WTC11 (cell line): ENCODE measurements around the gene ADGB. TPM values are rescaled to one million over a fixed set of nuclear protein-coding genes. Genes with fewer than 3 reads are reported as not detected.

ENCODE experiments used
- ATAC-seq: fragments of 200-7000 bp; cut with Tn5 transposase; 2 replicates; pipeline ENCODE4 v1.10.0; 2021; ENCODE audit warnings: mild to moderate bottlenecking, moderate library complexity
- CTCF ChIA-PET: fragments of 300-600 bp; sonication (Branson Sonifier 250); formaldehyde crosslinking; loops from one replicate; lab custom pipeline; 2021; ENCODE audit warnings: antibody characterized with exemption; lab: Charles Lee
- POLR2A ChIA-PET: fragments of 350-600 bp; sonication (Branson Sonifier 250); formaldehyde crosslinking; loops from one replicate; lab custom pipeline; 2021; ENCODE audit warnings: antibody characterized with exemption; lab: Charles Lee
- DNase-seq: peaks from one replicate; pipeline ENCODE4 v3.0.0; 2021; ENCODE audit warnings: low spot score
- H3K27ac Mint-ChIP-seq: 2 replicates; pipeline ENCODE4 v1.8.0; 2021; ENCODE audit warnings: mixed read lengths
- H3K27me3 Mint-ChIP-seq: 2 replicates; pipeline ENCODE4 v1.8.0; 2021; ENCODE audit warnings: low read depth, mild to moderate bottlenecking, moderate library complexity, mixed read lengths
- H3K36me3 Mint-ChIP-seq: 2 replicates; pipeline ENCODE4 v1.8.0; 2021; ENCODE audit warnings: mixed read lengths
- H3K4me1 Mint-ChIP-seq: 2 replicates; pipeline ENCODE4 v1.8.0; 2022; ENCODE audit warnings: mixed read lengths
- H3K4me3 Mint-ChIP-seq: 2 replicates; pipeline ENCODE4 v1.8.0; 2021; ENCODE audit warnings: mild to moderate bottlenecking, moderate library complexity, mixed read lengths
- H3K9me3 Mint-ChIP-seq: 2 replicates; pipeline ENCODE4 v1.8.0; 2021; ENCODE audit warnings: mixed read lengths
- FOXP1 ChIP-seq: sonication (generic); formaldehyde crosslinking; IDR thresholded peaks from 2 replicates; pipeline ENCODE4 v1.8.0; 2022; ENCODE audit warnings: missing genetic modification reagents, mild to moderate bottlenecking, moderate library complexity, borderline replicate concordance
- GTF2I ChIP-seq: fragments of 250-450 bp; sonication (Bioruptor Pico); conservative IDR thresholded peaks from 2 replicates; pipeline ENCODE4 v1.4.0; 2021; ENCODE audit warnings: mild to moderate bottlenecking
- JAZF1 ChIP-seq: fragments of 250-450 bp; sonication (Bioruptor Pico); IDR thresholded peaks from 2 replicates; pipeline ENCODE4 v1.9.0; 2021; ENCODE audit warnings: moderate library complexity, mild to moderate bottlenecking, inconsistent platforms
- KAT7 ChIP-seq: sonication (generic); formaldehyde crosslinking; IDR thresholded peaks from 2 replicates; pipeline ENCODE4 v1.8.1; 2023; ENCODE audit warnings: missing genetic modification reagents, mild to moderate bottlenecking, borderline replicate concordance
- MXD4 ChIP-seq: fragments of 250-450 bp; sonication (Bioruptor Pico); IDR thresholded peaks from 2 replicates; pipeline ENCODE4 v1.8.0; 2021; ENCODE audit warnings: mild to moderate bottlenecking, moderate library complexity, borderline replicate concordance
- NFATC4 ChIP-seq: fragments of 250-450 bp; sonication (Bioruptor Pico); IDR thresholded peaks from 2 replicates; pipeline ENCODE4 v1.9.0; 2021; ENCODE audit warnings: mild to moderate bottlenecking
- NR1H2 ChIP-seq: sonication (generic); formaldehyde crosslinking; IDR thresholded peaks from 2 replicates; pipeline ENCODE4 v1.9.0; 2021; ENCODE audit warnings: mild to moderate bottlenecking, moderate library complexity, missing genetic modification reagents
- NR3C1 ChIP-seq: sonication (generic); formaldehyde crosslinking; conservative IDR thresholded peaks from 2 replicates; pipeline ENCODE4 v1.8.1; 2023; ENCODE audit warnings: low read depth, mild to moderate bottlenecking, missing genetic modification reagents
- TEAD1 ChIP-seq: sonication (generic); formaldehyde crosslinking; IDR thresholded peaks from 2 replicates; pipeline ENCODE4 v1.8.0; 2022; ENCODE audit warnings: mild to moderate bottlenecking, missing genetic modification reagents
- ZNF121 ChIP-seq: sonication (generic); formaldehyde crosslinking; IDR thresholded peaks from 2 replicates; pipeline ENCODE4 v1.8.0; 2023; ENCODE audit warnings: missing genetic modification reagents
- ZNF138 ChIP-seq: sonication (generic); formaldehyde crosslinking; conservative IDR thresholded peaks from 2 replicates; pipeline ENCODE4 v1.8.1; 2022; ENCODE audit warnings: mild to moderate bottlenecking, moderate library complexity, missing genetic modification reagents
- ZNF416 ChIP-seq: fragments of 250-450 bp; sonication (Bioruptor Pico); IDR thresholded peaks from 2 replicates; pipeline ENCODE4 v1.9.0; 2021; ENCODE audit warnings: mild to moderate bottlenecking, inconsistent platforms
- ZNF671 ChIP-seq: fragments of 250-450 bp; sonication (Bioruptor Pico); IDR thresholded peaks from 2 replicates; pipeline ENCODE4 v1.8.0; 2021; ENCODE audit warnings: mild to moderate bottlenecking
- total RNA-seq: library from RNA; stranded (reverse); gene quantifications from 3 replicates; pipeline ENCODE4 v1.2.3, GENCODE V29; 2021
- TF ChIP-seq, protein P1 (sequence below): sonication (generic); formaldehyde crosslinking; IDR thresholded peaks from 2 replicates; pipeline ENCODE4 v1.8.1; 2023; ENCODE audit warnings: mild to moderate bottlenecking, moderate library complexity, missing genetic modification reagents
- TF ChIP-seq, protein P2 (sequence below): fragments of 250-450 bp; sonication (Bioruptor Pico); IDR thresholded peaks from 2 replicates; pipeline ENCODE4 v1.9.0; 2021; ENCODE audit warnings: mild to moderate bottlenecking, borderline replicate concordance
- TF ChIP-seq, protein P3 (sequence below): sonication (generic); formaldehyde crosslinking; conservative IDR thresholded peaks from 2 replicates; pipeline ENCODE4 v1.8.1; 2023; ENCODE audit warnings: mild to moderate bottlenecking, low read depth, missing genetic modification reagents, moderate library complexity
- TF ChIP-seq, protein P4 (sequence below): sonication (generic); formaldehyde crosslinking; IDR thresholded peaks from 2 replicates; pipeline ENCODE4 v1.8.1; 2022; ENCODE audit warnings: low read depth, mild to moderate bottlenecking, moderate library complexity, missing genetic modification reagents, borderline replicate concordance
- TF ChIP-seq, protein P5 (sequence below): sonication (generic); formaldehyde crosslinking; IDR thresholded peaks from 2 replicates; pipeline ENCODE4 v1.8.1; 2023; ENCODE audit warnings: mild to moderate bottlenecking, missing genetic modification reagents, borderline replicate concordance

The ADGB gene
- total RNA-seq, 1 experiment from 2014 or later: not detected

DNA sequence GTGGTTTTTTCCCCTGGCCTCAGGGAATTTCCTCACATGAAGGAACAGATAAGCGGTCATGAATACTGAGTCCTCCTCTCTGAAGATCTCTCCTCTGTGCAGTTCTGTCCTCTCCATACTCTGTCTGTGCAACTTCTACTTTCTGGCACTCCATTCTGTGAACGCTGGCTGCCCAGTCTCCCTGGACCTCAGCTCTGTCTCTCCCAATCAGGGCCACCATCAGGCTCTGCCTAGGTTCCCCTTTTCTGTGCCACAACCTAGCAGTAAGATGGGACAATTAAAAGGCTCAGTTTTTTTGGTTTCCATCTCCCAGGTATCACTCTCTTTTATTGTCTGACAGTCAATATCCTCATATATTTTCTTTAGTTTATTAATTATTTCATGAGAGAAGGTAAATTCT lies 4.8 kb upstream of the ADGB start (continued):
- TF ChIP-seq, protein P1, sequence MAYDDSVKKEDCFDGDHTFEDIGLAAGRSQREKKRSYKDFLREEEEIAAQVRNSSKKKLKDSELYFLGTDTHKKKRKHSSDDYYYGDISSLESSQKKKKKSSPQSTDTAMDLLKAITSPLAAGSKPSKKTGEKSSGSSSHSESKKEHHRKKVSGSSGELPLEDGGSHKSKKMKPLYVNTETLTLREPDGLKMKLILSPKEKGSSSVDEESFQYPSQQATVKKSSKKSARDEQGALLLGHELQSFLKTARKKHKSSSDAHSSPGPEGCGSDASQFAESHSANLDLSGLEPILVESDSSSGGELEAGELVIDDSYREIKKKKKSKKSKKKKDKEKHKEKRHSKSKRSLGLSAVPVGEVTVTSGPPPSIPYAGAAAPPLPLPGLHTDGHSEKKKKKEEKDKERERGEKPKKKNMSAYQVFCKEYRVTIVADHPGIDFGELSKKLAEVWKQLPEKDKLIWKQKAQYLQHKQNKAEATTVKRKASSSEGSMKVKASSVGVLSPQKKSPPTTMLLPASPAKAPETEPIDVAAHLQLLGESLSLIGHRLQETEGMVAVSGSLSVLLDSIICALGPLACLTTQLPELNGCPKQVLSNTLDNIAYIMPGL (CRISPR knock-in tag): no peak

DNA sequence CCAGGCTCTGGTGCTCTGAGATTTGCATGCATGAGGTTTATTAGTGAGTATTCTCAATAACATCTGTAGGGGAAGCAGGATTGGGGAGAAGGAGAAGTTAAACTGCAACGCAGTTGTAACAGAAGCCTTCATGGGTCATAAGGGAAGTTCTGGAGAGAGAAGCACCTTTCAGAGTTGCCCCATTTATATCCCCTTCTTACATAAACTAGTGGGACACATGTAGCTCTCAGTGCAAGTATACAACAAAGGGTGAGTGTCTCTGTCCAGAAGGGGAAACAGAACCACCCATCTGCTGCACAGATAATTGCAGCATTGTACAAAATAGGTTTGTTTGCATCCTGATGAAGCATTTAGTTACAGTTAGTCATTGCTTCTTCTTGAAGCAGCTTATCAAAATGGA lies 4.3 kb upstream of the ADGB start:
- Mint-ChIP-seq H3K27me3 (peaks cover under 1% of the 10 kb centered on the region; the same call in 1 of the 2 replicates), H3K4me3 (no peak overlapping the region), H3K27ac (no peak overlapping the region), H3K36me3 (no peaks in the 10 kb centered on the region), H3K9me3 (no peaks in the 10 kb centered on the region), H3K4me1 (peaks cover 9% of the 10 kb centered on the region)
- CTCF ChIA-PET: no interaction called here
- ATAC-seq: no peak
- no peak for TF ChIP-seq FOXP1 (CRISPR knock-in tag)
- TF ChIP-seq ZNF138 (CRISPR knock-in tag): no peak
- TF ChIP-seq GTF2I: no peak
- TF ChIP-seq, protein P2, sequence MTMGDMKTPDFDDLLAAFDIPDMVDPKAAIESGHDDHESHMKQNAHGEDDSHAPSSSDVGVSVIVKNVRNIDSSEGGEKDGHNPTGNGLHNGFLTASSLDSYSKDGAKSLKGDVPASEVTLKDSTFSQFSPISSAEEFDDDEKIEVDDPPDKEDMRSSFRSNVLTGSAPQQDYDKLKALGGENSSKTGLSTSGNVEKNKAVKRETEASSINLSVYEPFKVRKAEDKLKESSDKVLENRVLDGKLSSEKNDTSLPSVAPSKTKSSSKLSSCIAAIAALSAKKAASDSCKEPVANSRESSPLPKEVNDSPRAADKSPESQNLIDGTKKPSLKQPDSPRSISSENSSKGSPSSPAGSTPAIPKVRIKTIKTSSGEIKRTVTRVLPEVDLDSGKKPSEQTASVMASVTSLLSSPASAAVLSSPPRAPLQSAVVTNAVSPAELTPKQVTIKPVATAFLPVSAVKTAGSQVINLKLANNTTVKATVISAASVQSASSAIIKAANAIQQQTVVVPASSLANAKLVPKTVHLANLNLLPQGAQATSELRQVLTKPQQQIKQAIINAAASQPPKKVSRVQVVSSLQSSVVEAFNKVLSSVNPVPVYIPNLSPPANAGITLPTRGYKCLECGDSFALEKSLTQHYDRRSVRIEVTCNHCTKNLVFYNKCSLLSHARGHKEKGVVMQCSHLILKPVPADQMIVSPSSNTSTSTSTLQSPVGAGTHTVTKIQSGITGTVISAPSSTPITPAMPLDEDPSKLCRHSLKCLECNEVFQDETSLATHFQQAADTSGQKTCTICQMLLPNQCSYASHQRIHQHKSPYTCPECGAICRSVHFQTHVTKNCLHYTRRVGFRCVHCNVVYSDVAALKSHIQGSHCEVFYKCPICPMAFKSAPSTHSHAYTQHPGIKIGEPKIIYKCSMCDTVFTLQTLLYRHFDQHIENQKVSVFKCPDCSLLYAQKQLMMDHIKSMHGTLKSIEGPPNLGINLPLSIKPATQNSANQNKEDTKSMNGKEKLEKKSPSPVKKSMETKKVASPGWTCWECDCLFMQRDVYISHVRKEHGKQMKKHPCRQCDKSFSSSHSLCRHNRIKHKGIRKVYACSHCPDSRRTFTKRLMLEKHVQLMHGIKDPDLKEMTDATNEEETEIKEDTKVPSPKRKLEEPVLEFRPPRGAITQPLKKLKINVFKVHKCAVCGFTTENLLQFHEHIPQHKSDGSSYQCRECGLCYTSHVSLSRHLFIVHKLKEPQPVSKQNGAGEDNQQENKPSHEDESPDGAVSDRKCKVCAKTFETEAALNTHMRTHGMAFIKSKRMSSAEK (CRISPR knock-in tag): no peak
- TF ChIP-seq, protein P3, sequence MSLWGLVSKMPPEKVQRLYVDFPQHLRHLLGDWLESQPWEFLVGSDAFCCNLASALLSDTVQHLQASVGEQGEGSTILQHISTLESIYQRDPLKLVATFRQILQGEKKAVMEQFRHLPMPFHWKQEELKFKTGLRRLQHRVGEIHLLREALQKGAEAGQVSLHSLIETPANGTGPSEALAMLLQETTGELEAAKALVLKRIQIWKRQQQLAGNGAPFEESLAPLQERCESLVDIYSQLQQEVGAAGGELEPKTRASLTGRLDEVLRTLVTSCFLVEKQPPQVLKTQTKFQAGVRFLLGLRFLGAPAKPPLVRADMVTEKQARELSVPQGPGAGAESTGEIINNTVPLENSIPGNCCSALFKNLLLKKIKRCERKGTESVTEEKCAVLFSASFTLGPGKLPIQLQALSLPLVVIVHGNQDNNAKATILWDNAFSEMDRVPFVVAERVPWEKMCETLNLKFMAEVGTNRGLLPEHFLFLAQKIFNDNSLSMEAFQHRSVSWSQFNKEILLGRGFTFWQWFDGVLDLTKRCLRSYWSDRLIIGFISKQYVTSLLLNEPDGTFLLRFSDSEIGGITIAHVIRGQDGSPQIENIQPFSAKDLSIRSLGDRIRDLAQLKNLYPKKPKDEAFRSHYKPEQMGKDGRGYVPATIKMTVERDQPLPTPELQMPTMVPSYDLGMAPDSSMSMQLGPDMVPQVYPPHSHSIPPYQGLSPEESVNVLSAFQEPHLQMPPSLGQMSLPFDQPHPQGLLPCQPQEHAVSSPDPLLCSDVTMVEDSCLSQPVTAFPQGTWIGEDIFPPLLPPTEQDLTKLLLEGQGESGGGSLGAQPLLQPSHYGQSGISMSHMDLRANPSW: no peak
- no peak for TF ChIP-seq TEAD1 (CRISPR knock-in tag)
- no peak for TF ChIP-seq NFATC4
- TF ChIP-seq, protein P4, sequence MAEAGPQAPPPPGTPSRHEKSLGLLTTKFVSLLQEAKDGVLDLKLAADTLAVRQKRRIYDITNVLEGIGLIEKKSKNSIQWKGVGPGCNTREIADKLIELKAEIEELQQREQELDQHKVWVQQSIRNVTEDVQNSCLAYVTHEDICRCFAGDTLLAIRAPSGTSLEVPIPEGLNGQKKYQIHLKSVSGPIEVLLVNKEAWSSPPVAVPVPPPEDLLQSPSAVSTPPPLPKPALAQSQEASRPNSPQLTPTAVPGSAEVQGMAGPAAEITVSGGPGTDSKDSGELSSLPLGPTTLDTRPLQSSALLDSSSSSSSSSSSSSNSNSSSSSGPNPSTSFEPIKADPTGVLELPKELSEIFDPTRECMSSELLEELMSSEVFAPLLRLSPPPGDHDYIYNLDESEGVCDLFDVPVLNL (CRISPR knock-in tag): no peak
- TF ChIP-seq, protein P5, sequence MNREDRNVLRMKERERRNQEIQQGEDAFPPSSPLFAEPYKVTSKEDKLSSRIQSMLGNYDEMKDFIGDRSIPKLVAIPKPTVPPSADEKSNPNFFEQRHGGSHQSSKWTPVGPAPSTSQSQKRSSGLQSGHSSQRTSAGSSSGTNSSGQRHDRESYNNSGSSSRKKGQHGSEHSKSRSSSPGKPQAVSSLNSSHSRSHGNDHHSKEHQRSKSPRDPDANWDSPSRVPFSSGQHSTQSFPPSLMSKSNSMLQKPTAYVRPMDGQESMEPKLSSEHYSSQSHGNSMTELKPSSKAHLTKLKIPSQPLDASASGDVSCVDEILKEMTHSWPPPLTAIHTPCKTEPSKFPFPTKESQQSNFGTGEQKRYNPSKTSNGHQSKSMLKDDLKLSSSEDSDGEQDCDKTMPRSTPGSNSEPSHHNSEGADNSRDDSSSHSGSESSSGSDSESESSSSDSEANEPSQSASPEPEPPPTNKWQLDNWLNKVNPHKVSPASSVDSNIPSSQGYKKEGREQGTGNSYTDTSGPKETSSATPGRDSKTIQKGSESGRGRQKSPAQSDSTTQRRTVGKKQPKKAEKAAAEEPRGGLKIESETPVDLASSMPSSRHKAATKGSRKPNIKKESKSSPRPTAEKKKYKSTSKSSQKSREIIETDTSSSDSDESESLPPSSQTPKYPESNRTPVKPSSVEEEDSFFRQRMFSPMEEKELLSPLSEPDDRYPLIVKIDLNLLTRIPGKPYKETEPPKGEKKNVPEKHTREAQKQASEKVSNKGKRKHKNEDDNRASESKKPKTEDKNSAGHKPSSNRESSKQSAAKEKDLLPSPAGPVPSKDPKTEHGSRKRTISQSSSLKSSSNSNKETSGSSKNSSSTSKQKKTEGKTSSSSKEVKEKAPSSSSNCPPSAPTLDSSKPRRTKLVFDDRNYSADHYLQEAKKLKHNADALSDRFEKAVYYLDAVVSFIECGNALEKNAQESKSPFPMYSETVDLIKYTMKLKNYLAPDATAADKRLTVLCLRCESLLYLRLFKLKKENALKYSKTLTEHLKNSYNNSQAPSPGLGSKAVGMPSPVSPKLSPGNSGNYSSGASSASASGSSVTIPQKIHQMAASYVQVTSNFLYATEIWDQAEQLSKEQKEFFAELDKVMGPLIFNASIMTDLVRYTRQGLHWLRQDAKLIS: no peak
- TF ChIP-seq JAZF1 (CRISPR knock-in tag): no peak
- no peak for TF ChIP-seq ZNF671 (CRISPR knock-in tag)
- no peak for TF ChIP-seq ZNF416 (CRISPR knock-in tag)
- TF ChIP-seq NR1H2 (CRISPR knock-in tag): no peak
- TF ChIP-seq ZNF121 (CRISPR knock-in tag): no peak
- TF ChIP-seq NR3C1 (CRISPR knock-in tag): no peak
- TF ChIP-seq MXD4 (CRISPR knock-in tag): no peak
- no peak for TF ChIP-seq KAT7 (CRISPR knock-in tag)
- DNase-seq: no peak
- POLR2A ChIA-PET: no interaction called here
